Neural progenitor cell (in vitro differentiated cells): Measurements from ENCODE around the gene CRIP2. TPM values are rescaled to one million over a fixed set of nuclear protein-coding genes. Genes with fewer than 3 reads are reported as not detected.

ENCODE experiments used
- DNase-seq: peaks from one replicate; pipeline ENCODE4 v3.0.0-alpha.2; 2016; ENCODE audit warnings: low spot score
- H2AFZ ChIP-seq: fragments of 200-600 bp; sonication (generic); replicated peaks from 2 replicates; pipeline ENCODE4 v1.6.1; 2016; ENCODE audit warnings: antibody characterized with exemption
- H3F3A ChIP-seq: fragments of 200-600 bp; sonication (generic); 2 replicates; pipeline ENCODE4 v1.6.1; 2016; ENCODE audit warnings: antibody characterized with exemption, low read depth
- H3K27ac ChIP-seq: fragments of 200-600 bp; sonication (generic); 2 replicates; pipeline ENCODE4 v1.5.1; 2016; ENCODE audit warnings: mild to moderate bottlenecking
- H3K27me3 ChIP-seq: fragments of 200-600 bp; sonication (generic); 2 replicates; pipeline ENCODE4 v1.6.1; 2016; ENCODE audit warnings: mild to moderate bottlenecking, moderate library complexity
- H3K36me3 ChIP-seq: fragments of 200-600 bp; sonication (generic); 2 replicates; pipeline ENCODE4 v1.5.1; 2016
- H3K4me1 ChIP-seq: fragments of 200-600 bp; sonication (generic); 2 replicates; pipeline ENCODE4 v1.6.1; 2016; ENCODE audit warnings: mixed run types
- H3K4me2 ChIP-seq: fragments of 200-600 bp; sonication (generic); 2 replicates; pipeline ENCODE4 v1.6.1; 2016
- H3K4me3 ChIP-seq: fragments of 200-600 bp; sonication (generic); 2 replicates; pipeline ENCODE4 v1.5.1; 2016
- H3K79me2 ChIP-seq: fragments of 200-600 bp; sonication (generic); 2 replicates; pipeline ENCODE4 v1.6.1; 2016; ENCODE audit warnings: low read depth
- H3K9ac ChIP-seq: fragments of 200-600 bp; sonication (generic); 2 replicates; pipeline ENCODE4 v1.6.1; 2016
- H3K9me3 ChIP-seq: fragments of 200-600 bp; sonication (generic); 2 replicates; pipeline ENCODE4 v1.5.1; 2016; ENCODE audit warnings: low read depth
- H4K20me1 ChIP-seq: fragments of 200-600 bp; sonication (generic); 2 replicates; pipeline ENCODE4 v1.6.1; 2016; ENCODE audit warnings: low read depth
- H3K27ac Mint-ChIP-seq: 3 replicates; pipeline ENCODE4 v1.8.0; 2021; ENCODE audit warnings: mixed read lengths
- H3K27me3 Mint-ChIP-seq: 2 replicates; pipeline ENCODE4 v1.8.0; 2022; ENCODE audit warnings: low read depth, mild to moderate bottlenecking, inconsistent platforms, moderate library complexity, mixed read lengths; ENCODE audit not compliant: insufficient read depth
- H3K36me3 Mint-ChIP-seq: 3 replicates; pipeline ENCODE4 v1.8.0; 2021; ENCODE audit warnings: mixed read lengths
- H3K4me1 Mint-ChIP-seq: 3 replicates; pipeline ENCODE4 v1.8.0; 2021; ENCODE audit warnings: mixed read lengths
- H3K4me3 Mint-ChIP-seq: 3 replicates; pipeline ENCODE4 v1.8.0; 2021; ENCODE audit warnings: mild to moderate bottlenecking, moderate library complexity, mixed read lengths
- H3K9me3 Mint-ChIP-seq: 3 replicates; pipeline ENCODE4 v1.8.0; 2020; ENCODE audit warnings: mixed read lengths
- EZH2 ChIP-seq: fragments of 200-600 bp; sonication (generic); IDR thresholded peaks from 2 replicates; pipeline ENCODE4 v1.6.1; 2017; ENCODE audit warnings: antibody characterized with exemption, mild to moderate bottlenecking, moderate library complexity
- EZH2phosphoT487 ChIP-seq: fragments of 200-600 bp; sonication (generic); IDR thresholded peaks from 2 replicates; pipeline ENCODE4 v1.6.1; 2017; ENCODE audit warnings: antibody characterized with exemption
- total RNA-seq: library from RNA; depleted of rRNA; stranded (reverse); fragments of >200 nt; gene quantifications from 2 replicates; pipeline ENCODE4 v1.2.3, GENCODE V29; 2015; ENCODE audit warnings: low replicate concordance
- TF ChIP-seq, protein P1 (sequence below): fragments of 200-600 bp; sonication (generic); IDR thresholded peaks from 2 replicates; pipeline ENCODE4 v1.5.1; 2017; ENCODE audit warnings: antibody characterized with exemption, mild to moderate bottlenecking

CRIP2 gene
- total RNA-seq, 1 donor from 2014 or later: 0.30 TPM

DNA sequence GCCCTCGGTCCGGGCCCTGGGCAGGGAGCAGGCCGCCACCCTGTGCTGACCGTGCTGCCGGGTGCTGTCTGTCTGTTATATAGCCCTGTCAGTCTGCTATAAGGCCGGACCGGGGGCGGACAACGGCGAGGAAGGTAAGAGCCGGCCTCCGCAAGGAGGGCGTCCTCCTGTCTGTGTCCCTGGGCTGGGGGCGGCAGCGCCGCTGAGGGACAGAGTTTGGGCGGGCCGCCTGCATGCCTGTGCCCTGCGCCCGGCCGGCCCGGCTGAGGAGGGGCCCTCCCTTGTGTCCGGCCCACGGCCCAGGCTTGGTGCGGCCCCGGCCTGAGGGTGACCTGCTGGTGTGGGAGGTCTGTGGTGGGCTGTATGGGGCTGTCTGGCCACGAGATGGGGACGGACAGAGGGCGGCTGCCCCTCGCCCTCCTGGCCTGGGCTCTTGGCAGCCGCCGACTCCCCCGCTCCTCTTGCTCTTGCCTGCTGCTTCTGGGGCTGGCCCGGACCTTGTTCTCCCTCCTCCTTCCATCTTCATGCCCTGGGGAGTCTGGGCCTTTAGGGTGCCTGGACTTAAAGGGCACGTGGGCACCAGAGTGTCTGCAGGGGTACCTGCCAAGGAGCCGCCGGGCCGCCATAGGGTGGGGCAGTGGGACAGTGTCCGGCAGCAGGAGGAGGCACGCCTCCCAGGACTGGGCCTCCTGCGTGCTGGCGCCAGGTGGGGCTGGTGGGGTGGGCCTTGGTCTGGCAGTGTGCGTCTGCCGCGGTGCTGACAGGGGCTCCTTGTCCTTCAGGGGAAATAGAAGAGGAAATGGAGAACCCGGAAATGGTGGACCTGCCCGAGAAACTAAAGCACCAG lies 25.1 kb upstream of the CRIP2 start:
- Histone ChIP-seq H3K36me3 (no peaks in the 10 kb centered on the region), H2AFZ (no peak overlapping the region), H3K79me2 (peaks cover 16% of the 10 kb centered on the region), H3K27me3 (no peaks in the 10 kb centered on the region), H3K9ac (no peak overlapping the region), H3K9me3 (no peaks in the 10 kb centered on the region), H3K27ac (no peak overlapping the region), H3K4me3 (no peak overlapping the region), H4K20me1 (peaks cover 50% of the 10 kb centered on the region), H3F3A (no peaks in the 10 kb centered on the region), H3K4me2 (no peak overlapping the region), H3K4me1 (no peaks in the 10 kb centered on the region)
- H3K27me3 Mint-ChIP-seq: peaks cover 2% of the 10 kb centered on the region
- H3K4me3 Mint-ChIP-seq: no peak overlapping the region
- no peaks in the 10 kb centered on the region for H3K4me1 Mint-ChIP-seq
- no peak for DNase-seq
- no peak for TF ChIP-seq EZH2
- TF ChIP-seq, protein P1, sequence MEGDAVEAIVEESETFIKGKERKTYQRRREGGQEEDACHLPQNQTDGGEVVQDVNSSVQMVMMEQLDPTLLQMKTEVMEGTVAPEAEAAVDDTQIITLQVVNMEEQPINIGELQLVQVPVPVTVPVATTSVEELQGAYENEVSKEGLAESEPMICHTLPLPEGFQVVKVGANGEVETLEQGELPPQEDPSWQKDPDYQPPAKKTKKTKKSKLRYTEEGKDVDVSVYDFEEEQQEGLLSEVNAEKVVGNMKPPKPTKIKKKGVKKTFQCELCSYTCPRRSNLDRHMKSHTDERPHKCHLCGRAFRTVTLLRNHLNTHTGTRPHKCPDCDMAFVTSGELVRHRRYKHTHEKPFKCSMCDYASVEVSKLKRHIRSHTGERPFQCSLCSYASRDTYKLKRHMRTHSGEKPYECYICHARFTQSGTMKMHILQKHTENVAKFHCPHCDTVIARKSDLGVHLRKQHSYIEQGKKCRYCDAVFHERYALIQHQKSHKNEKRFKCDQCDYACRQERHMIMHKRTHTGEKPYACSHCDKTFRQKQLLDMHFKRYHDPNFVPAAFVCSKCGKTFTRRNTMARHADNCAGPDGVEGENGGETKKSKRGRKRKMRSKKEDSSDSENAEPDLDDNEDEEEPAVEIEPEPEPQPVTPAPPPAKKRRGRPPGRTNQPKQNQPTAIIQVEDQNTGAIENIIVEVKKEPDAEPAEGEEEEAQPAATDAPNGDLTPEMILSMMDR: no peak
- H3K36me3 Mint-ChIP-seq: peaks cover 6% of the 10 kb centered on the region
- H3K27ac Mint-ChIP-seq: no peak overlapping the region
- no peaks in the 10 kb centered on the region for H3K9me3 Mint-ChIP-seq

DNA sequence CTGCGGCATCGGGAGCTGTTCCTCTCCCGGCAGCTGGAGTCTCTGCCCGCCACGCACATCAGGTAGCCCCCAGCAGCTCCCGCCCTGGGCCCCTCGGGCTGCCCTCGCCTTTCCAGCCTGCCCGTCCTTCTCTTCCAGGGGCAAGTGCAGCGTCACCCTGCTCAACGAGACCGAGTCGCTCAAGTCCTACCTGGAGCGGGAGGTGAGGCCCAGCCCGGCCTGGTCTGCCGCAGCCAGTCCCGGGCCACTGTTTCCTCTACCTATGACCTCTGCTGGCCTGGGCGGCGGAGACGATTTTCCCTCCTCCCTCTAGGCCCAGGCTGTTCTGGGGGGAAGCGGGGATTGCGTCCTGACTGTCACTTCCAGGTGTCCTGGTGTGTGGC lies 24.5 kb upstream of the CRIP2 start:
- H3K79me2 ChIP-seq: peaks cover 16% of the 10 kb centered on the region
- H3K27ac ChIP-seq: no peak overlapping the region
- H3K4me1 ChIP-seq: no peaks in the 10 kb centered on the region
- no peaks in the 10 kb centered on the region for H3F3A ChIP-seq
- no peaks in the 10 kb centered on the region for H3K9me3 Mint-ChIP-seq
- H3K27ac Mint-ChIP-seq: no peak overlapping the region
- H3K9ac ChIP-seq: no peak overlapping the region
- no peaks in the 10 kb centered on the region for H3K36me3 ChIP-seq
- H3K27me3 Mint-ChIP-seq: peaks cover 4% of the 10 kb centered on the region
- H3K27me3 ChIP-seq: no peaks in the 10 kb centered on the region
- H3K4me3 ChIP-seq: no peak overlapping the region
- DNase-seq: no peak
- H3K36me3 Mint-ChIP-seq: peaks cover 6% of the 10 kb centered on the region
- TF ChIP-seq EZH2 (no peak), EZH2phosphoT487 (no peak)
- TF ChIP-seq, protein P1: no peak
- H4K20me1 ChIP-seq: peaks cover 46% of the 10 kb centered on the region
- H3K4me2 ChIP-seq: no peak overlapping the region
- H3K9me3 ChIP-seq: no peaks in the 10 kb centered on the region
- H2AFZ ChIP-seq: no peak overlapping the region
- H3K4me1 Mint-ChIP-seq: no peaks in the 10 kb centered on the region
- no peak overlapping the region for H3K4me3 Mint-ChIP-seq

DNA sequence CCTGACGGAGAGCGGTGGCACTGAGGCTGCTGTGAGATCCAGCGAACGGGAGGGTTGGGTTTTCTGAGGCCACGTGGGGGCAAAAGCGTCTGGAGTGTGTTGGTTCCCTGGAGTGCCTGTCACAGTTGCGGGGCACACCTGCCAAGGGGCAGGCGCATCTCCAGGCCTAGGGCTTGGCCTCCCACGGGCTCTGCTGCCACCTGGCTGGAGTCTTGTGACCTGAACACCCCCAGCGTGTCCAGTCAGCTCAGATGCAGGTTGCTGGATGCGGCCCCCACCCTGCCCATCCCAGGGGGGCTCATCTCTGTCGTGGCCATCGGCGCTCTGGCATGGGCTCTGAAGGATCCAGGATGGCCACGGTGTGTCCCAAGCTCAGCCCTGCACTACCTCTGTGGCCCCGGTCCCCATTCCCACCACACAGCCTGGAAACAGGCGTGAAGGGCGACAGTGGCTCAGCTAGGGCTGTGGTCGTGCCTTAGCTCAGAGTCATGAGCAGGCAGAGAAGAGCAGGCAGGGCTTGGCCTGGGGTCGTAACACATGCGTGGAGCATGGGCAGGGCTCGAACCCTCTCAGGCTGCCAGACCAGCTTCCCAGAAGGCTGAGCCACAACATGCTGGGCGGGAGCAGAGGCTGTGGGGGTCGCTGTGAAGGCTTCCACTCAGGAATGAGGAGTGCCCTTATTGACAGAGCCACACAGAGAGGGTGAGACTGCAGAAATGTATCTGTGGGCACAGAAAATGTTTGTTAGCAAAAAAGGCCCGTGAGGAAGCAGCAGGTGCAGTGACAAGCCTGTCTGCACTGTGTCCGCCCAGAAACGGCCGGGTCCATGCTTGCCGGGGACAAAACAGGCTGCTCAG lies 23.5 kb upstream of the CRIP2 start:
- Histone ChIP-seq H3K4me2 (no peak overlapping the region), H4K20me1 (peaks cover 49% of the 10 kb centered on the region), H3K79me2 (peaks cover 16% of the 10 kb centered on the region), H3K27me3 (no peaks in the 10 kb centered on the region), H3K36me3 (no peaks in the 10 kb centered on the region), H3F3A (no peaks in the 10 kb centered on the region), H2AFZ (no peak overlapping the region), H3K4me1 (no peaks in the 10 kb centered on the region), H3K27ac (no peak overlapping the region), H3K4me3 (no peak overlapping the region), H3K9me3 (no peaks in the 10 kb centered on the region), H3K9ac (no peak overlapping the region)
- no peak for DNase-seq
- TF ChIP-seq EZH2 (no peak), EZH2phosphoT487 (no peak)
- TF ChIP-seq, protein P1: no peak
- H3K36me3 Mint-ChIP-seq: peaks cover 10% of the 10 kb centered on the region
- no peaks in the 10 kb centered on the region for H3K9me3 Mint-ChIP-seq
- no peak overlapping the region for H3K27ac Mint-ChIP-seq
- H3K4me3 Mint-ChIP-seq: no peak overlapping the region
- no peaks in the 10 kb centered on the region for H3K4me1 Mint-ChIP-seq
- H3K27me3 Mint-ChIP-seq: peaks cover 4% of the 10 kb centered on the region
